ENCODE results near the gene RABGAP1L. TPM values are rescaled to one million over a fixed set of nuclear protein-coding genes. Genes with fewer than 3 reads are reported as not detected.

Gene RABGAP1L
- total RNA-seq, 2 donors from 2014 or later: 148 to 174 TPM

DNA sequence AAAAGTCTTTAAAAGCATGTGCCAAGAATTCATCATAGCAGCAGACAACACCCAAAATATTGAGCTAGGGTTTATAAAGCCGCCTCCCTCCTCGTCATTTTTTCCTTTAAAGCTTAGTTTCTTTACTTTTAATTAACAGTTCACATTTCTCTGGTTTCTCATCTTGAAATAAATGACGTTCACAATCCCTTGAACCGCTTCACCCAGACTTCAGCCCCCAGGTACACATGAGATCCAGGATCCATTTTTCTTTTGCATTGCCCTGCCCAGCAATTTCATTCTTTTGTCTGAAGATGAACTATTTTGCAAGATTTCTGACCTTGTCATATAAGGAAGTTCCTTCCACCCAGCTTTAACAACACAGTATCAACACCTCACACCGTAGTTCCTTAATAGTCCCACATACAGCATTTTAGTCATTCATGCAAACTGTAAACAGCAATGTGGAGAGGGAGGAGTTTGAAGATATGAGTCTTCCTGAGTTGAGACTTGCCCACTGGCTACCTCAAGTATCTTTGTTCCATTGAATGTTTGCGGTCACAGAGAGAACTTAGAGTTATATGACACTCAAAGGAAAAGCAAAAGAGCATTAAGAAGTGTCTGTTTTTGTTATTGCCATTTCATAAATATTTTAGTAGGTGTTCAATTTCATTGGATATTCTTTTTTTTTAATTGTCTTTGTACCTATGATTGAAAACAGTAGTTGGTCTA, 805.1 kb downstream of the RABGAP1L start:
- Histone ChIP-seq H3K9me3 (no peaks in the 10 kb centered on the region), H3K27me3 (no peaks in the 10 kb centered on the region), H3K4me1 (peaks cover 0 to 47% of the 10 kb centered on the region in 2 donors), H3K27ac (peak overlapping the region; percentile 65 to 76), H3K4me3 (no peak overlapping the region), H3K36me3 (no peaks in the 10 kb centered on the region)
- no peak for TF ChIP-seq CTCF (IDR thresholded peaks at IDR 0.05)
- no peak for DNase-seq (ENCODE audit: low spot score)

- no peak overlapping the region for H3K4me3 ChIP-seq
- peak overlapping the region; percentile 65 to 76 for H3K27ac ChIP-seq
- H3K9me3 ChIP-seq: no peaks in the 10 kb centered on the region
- no peak for TF ChIP-seq CTCF (IDR thresholded peaks at IDR 0.05)
- no peaks in the 10 kb centered on the region for H3K27me3 ChIP-seq
- no peak for DNase-seq (ENCODE audit: low spot score)
- peaks cover 3% of the 10 kb centered on the region for H3K36me3 ChIP-seq
- H3K4me1 ChIP-seq: peaks cover 0 to 47% of the 10 kb centered on the region in 2 donors
Measured at GRCh38 chr1:174964972-174965361, 805.6 kb downstream of the RABGAP1L start.

DNA sequence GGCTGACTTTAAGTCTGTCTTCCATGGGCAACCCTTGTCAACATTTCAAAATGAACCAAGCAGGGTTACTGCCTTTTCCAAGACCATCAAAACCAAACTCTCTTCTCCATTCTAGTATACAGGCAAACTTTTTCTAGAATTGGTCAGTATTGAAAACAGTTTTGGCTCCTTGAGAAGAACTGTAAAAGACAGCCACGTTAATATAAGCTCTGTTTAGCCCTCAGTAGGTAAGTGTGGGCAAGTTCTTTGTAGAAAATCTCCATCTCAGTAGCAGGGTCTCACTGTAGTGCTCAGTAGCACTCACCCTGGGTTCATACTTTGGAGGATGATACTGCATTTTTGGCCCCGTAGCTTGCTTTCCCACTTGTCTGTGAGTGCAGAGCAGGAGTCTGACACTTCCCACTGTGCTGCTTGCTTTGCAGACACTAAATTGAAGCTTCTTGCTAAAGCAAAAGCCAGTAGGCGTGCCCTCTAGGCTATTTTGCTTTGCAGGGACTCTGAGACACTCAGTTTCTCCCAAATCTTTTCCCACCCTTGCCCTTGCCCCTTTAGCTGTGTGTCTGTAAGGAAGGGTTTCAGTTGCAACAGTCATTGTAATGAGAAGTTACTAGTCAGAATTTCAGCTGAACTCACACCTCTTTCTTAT, 806.2 kb downstream of the RABGAP1L start:
- no peak for TF ChIP-seq CTCF (IDR thresholded peaks at IDR 0.05)
- Histone ChIP-seq H3K4me1 (peaks cover 0 to 47% of the 10 kb centered on the region in 2 donors), H3K9me3 (no peaks in the 10 kb centered on the region), H3K4me3 (peak overlapping the region in 1 of 2 donors; percentile 13), H3K27me3 (no peaks in the 10 kb centered on the region), H3K27ac (peak overlapping the region; percentile 65 to 76), H3K36me3 (peaks cover 6% of the 10 kb centered on the region)
- DNase-seq (ENCODE audit: low spot score): no peak

DNA sequence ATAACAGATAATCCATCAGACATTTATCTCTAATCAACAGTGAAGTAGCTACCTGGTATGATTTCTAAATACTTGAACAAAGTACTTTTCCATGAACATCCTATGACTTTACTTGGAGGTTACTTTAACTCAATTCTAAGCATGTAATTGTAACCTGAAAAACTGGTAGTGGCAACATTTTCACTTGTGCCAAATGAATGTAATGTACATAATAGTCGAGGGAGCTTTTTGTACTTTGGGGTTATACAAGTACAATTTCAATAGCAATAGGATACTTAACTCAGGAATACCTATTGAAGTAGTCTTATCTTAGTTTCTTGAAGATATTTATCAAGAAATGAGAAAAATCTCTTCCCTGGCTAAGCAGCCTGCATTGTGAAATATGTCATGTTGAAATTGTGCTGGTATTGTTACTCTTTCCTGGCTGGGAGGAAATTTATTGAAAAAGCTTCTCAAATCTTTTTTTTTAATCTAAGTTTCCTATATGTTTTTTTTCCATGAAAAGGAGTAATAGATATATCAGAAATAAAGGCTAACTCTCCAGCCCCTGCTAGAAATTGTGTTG, 806.8 kb downstream of the RABGAP1L start:
- H3K27ac ChIP-seq: peak overlapping the region; percentile 65 to 76
- no peak for TF ChIP-seq CTCF (IDR thresholded peaks at IDR 0.05)
- no peak overlapping the region for H3K4me3 ChIP-seq
- H3K27me3 ChIP-seq: no peaks in the 10 kb centered on the region
- H3K4me1 ChIP-seq: peaks cover 0 to 47% of the 10 kb centered on the region in 2 donors
- no peak for DNase-seq (ENCODE audit: low spot score)
- H3K9me3 ChIP-seq: no peaks in the 10 kb centered on the region
- H3K36me3 ChIP-seq: peaks cover 6% of the 10 kb centered on the region

- Histone ChIP-seq H3K27ac (peak overlapping the region in 1 of 2 donors; percentile 76), H3K9me3 (no peaks in the 10 kb centered on the region), H3K27me3 (no peaks in the 10 kb centered on the region), H3K4me3 (no peak overlapping the region), H3K4me1 (peaks cover 0 to 47% of the 10 kb centered on the region in 2 donors), H3K36me3 (peaks cover 6% of the 10 kb centered on the region)
- DNase-seq (ENCODE audit: low spot score): no peak
- no peak for TF ChIP-seq CTCF (IDR thresholded peaks at IDR 0.05)
Measured at GRCh38 chr1:174967845-174968705, 808.8 kb downstream of the RABGAP1L start.
